Neural progenitor cell (in vitro differentiated cells): ENCODE data around the gene ASB4.

ENCODE experiments used
- EZH2 ChIP-seq: fragments of 200-600 bp; sonication (generic); IDR thresholded peaks from 2 replicates; pipeline ENCODE4 v1.6.1; 2017; ENCODE audit warnings: antibody characterized with exemption, mild to moderate bottlenecking, moderate library complexity
- TF ChIP-seq, protein P1 (sequence below): fragments of 200-600 bp; sonication (generic); IDR thresholded peaks from 2 replicates; pipeline ENCODE4 v1.5.1; 2017; ENCODE audit warnings: antibody characterized with exemption, mild to moderate bottlenecking

DNA sequence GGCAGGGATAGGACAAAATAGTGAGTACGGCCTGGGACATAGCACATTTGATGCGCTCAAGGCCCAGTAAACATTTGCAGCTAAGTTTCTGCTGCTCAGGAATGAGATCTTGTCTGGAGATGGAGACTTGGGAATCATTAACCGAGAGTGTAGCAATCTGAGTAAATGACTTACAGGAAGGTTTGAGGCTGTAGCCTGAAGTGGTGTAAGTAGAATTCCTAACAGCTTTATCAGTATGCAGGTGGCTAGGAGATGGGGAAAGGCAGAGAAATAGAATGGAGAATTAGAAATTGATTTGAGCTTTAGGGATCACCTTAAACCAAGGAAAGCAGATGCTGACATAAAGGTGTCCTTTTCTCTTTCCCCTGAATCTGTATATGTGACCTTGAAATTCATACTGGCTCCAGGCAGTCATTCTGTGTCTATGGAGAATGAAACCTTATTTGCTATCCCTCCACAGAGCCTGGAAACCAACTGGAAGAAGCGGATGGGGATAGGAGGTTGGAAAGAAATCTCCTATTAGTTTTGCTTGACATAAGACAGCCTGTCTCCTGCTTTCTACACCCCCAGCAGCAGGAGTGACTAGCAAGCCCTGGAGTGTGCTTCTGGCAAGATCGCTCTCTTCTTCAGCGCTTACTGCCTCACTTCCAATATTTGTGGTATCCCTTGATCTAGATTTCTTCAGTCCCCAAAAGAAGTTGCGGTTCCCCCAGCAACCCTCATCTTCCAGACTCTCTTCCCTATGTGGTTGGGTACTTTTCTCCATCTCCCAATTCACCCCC, 44.5 kb upstream of the ASB4 start:
- TF ChIP-seq, protein P1, sequence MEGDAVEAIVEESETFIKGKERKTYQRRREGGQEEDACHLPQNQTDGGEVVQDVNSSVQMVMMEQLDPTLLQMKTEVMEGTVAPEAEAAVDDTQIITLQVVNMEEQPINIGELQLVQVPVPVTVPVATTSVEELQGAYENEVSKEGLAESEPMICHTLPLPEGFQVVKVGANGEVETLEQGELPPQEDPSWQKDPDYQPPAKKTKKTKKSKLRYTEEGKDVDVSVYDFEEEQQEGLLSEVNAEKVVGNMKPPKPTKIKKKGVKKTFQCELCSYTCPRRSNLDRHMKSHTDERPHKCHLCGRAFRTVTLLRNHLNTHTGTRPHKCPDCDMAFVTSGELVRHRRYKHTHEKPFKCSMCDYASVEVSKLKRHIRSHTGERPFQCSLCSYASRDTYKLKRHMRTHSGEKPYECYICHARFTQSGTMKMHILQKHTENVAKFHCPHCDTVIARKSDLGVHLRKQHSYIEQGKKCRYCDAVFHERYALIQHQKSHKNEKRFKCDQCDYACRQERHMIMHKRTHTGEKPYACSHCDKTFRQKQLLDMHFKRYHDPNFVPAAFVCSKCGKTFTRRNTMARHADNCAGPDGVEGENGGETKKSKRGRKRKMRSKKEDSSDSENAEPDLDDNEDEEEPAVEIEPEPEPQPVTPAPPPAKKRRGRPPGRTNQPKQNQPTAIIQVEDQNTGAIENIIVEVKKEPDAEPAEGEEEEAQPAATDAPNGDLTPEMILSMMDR, result no peak
- TF ChIP-seq EZH2, result no peak
